GM21423 (cell line): ENCODE measurements around the gene ZDHHC16.
"Not testable (repeated sequence)": the region's sequence is repeated elsewhere in the genome, so short reads cannot be mapped to it uniquely, and the experiment has no call there.

ENCODE experiments used
- ATAC-seq: cut with Tn5 transposase; IDR thresholded peaks from one replicate; pipeline ENCODE4 v1.9.1; 2021; ENCODE audit warnings: mild to moderate bottlenecking, moderate library complexity; ENCODE audit not compliant: unreplicated experiment

The ZDHHC16 gene

DNA sequence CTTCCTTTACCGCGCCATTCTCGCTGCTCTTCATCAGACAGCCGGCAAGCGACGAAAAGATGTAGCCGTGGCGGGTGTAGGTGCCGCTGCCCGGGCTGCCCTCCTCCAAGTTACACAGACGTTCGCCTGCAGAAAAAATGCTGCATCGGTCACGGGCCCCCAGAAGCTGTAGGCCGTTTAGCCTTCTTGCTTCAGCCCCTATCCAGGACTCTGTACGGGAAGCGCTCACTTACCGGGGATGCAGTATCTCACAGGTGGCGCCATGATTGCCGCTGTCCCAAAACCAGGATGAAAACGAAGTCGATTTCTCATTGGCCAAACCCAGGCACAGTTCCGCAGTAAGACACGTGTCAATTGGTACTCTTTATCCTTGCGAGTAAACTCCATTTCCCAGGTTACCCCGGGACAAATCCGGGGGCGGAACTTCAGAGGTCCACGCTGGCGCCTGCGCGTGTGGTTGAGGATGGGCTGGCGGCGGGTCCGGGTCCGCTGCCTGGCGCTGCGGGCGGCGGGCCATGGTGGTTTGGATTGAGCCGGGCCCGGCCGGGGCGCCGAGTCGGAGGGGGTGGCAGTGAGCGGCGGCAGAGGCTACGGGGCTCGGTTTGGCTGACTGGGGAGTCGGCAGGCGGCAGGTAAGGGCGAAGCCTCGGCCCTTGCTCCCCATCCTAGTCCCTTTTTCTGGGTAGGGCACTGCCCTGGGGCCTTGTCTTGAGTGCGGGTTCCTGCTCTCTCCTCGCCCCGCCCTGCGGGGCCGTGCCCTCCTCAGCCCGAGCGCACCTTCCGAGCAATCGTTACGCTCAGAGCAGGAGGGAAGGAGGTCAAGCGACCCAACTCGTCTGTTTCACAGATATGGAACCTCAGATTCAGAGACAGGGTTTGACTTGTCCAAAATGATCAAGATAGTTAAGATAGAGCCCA is at the start of gene ZDHHC16, which contains the start of gene EXOSC1:
ZDHHC16 (plus strand) TSS at position 454 of the 918 bp plus-strand sequence. CDS start 5,501 bp downstream, outside the sequence.
EXOSC1 (minus strand) TSS at position 285 of the 918 bp plus-strand sequence; CDS start at position 264, 21 bp downstream.
- peak; percentile 95 for ATAC-seq

DNA sequence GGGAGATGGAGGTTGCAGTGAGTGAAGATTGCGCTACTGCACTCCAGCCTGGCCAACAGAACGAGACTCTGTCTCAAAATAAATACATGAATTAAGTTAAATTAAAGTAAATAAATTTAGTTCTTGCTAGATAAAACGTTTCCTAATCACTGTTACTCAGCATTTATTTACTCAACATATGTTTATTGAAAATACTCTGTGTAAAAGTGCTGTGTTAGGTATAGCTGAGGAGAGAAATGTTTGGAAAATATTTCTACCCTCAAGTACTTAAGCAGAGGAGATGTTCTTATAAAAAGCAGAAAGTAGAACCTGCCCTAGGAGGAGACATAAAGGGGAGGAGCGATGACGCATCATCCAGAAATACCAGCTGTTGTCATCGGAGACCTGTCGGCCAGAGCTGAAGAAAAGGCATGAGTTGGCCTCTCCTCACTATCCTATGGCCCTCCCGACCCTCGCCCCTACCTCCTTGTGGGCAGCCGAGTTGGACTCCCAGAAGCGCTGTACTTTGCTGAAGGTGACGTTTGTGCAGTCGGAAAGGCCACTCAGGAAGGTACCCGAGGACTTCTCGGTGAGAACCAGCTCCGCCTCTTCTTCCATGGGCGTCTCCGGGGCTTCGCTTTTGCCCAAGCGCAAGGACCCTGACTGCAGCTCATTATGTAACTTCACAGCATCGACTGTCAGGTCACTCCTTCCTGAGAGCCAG is 46.0 kb upstream of the ZDHHC16 start:
- no peak for ATAC-seq

DNA sequence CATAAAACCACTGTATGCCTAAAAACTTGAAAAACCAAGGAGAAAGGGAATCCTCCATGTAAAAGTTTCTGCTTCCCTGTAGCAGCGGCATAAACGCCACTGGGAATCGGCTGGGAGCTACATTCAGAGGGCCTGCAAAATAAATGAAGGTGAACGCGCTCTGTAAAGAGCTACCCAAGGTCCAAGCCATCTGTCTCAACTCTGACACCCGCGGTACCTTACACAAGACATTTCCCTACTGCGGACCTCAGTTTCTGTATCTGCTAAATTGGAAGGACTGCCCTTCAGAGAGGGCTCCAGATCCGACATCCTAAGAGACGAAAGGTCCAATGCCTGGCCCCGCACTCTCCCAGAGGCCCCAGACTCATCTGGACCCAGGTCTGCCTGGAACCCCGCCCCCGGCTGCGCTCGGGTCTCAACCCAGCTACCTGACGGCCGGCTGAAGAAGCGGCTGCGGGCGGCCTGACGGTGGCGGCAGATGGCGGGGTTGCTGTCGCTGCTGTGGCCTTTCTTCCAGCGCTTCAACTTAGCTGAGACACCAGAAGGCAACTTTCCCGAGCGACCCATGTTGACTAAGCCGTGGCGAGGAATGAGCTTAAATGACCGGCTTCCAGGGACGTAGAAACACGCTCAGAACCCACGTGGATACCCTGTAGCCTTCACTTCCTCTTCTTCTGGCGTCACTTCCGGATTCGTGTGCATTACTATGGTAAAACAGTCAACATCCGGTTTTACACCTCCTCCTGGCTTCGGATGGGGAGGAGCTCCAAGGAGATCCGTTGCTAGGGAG is 45.1 kb upstream of the ZDHHC16 start, which contains the start of gene RRP12:
RRP12 (minus strand) TSS at position 676 of the 790 bp plus-strand sequence; CDS start at position 567, 109 bp downstream.
- peak; percentile 98 for ATAC-seq

DNA sequence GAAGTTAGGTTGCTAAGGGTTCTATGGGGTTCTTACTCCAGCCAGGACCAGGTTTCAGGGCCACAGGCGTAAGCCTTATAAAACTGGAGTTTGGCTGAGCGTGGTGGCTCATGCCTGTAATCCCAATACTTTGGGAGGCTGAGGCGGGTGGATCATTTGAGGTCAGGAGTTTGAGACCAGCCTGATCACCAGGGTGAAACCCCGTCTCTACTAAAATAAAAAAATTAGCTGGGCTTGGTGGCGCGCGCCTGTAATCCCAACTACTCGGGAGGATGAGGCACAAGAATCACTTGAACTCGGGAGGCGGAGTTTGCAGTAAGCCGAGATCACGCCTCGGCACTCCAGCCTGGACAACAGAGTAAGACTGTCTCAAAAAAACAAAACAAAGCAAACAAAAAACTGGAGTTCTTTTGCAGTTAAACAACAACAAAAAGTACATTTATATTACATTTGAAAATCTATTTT is 44.5 kb upstream of the ZDHHC16 start:
- no peak for ATAC-seq

DNA sequence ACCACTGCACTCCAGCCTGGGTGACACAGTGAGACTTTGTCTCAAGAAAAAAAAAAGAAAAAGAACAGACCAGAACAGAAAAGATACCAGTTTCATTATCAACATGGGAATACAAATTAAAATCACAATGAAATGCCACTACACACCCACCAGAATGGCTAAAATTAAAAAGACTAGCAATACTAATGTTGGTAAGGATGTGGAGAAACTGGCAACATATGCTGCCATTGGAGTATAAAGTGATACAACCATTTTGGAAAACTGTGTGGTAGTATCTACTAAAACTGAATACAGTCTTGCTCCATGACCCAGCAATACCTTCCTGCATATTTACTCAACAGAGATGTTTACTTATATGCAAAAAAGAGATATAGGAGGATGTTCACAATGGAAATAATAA is 41.9 kb upstream of the ZDHHC16 start:
- no peak for ATAC-seq

DNA sequence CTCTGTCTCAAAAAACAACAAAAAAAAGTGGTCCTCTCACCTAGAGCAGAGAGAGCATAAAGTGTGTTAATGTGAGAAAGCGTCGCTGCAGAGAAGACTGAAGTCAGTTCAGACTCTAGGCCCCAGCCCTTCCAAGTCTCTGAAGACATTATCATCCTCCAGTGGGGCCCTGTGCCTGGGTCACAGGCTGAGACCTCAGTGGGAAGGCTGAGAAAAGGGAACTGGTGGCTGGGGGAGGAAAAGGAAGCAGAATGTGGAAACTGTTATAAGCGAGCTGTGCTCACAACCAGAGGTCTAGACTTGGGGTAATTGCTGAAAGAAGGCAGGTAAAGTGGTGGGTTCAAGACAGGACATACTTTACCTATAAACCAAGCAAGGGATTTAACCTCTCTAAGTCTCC is 39.9 kb upstream of the ZDHHC16 start:
- ATAC-seq: no peak

DNA sequence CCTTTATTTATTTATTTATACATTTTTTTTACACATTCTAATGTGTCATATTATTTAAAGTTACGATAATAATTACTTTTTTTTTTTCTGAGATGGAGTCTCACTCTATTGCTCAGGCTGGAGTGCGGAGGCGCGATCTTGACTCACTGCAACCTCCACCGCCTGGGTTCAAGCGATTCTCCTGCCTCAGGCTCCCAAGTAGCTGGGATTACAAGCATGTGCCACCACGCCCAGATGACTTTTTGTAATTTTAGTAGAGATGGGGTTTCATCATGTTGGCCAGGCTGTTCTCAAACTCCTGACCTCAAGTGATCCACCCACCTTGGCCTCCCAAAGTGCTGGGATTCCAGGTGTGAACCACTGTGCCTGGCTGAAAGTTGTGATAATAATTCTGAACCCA is 39.5 kb upstream of the ZDHHC16 start:
- not testable (repeated sequence) for ATAC-seq

DNA sequence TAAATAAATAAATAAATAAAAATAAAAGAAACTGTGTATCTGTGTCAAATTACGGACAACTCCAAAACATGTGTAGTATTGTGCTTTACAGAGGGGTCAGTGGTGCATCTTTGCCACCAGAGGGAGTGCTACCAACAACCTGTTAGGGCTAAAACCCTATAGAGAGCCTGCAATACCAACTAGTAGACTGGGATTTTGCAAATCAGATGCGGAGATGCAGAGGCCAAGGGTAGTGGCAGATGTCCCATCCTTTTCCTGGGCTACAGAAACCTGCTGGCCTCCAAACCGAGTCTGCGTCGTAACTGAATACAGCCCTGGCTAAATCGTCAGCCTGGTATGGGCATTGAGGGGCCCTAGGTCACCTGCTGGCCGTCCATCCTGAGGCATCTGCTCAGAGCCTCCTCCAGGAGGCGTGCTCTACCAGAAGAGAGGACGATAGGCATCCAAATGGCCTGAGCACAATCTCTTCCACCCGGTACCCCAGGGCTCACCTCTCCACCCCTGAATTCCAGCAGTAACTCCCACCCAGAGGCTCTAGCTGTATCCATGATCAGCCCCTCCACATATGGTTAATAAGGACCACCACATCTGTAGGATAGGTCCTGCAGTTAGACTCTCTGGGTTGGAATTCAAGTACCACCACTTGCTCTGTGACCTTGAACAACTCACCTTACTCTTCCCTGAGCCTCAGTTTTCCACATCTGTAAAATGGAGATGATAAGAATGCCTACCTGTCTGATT is 38.6 kb upstream of the ZDHHC16 start:
- peak; percentile 82 for ATAC-seq

DNA sequence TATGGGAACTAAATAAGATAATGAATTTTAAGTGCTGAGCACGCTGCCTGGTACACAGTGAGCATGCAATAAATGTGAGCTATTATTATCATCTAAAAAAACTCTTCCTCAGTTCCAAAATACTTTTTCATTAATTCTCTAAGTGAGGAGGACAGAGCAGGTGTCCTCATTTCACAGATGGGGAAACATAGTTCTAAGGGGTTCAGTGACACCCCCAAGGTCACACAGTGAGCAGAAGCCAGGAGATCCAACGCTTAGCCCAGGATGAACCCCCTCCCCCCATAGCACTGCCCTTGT is 38.1 kb upstream of the ZDHHC16 start:
- ATAC-seq: no peak

DNA sequence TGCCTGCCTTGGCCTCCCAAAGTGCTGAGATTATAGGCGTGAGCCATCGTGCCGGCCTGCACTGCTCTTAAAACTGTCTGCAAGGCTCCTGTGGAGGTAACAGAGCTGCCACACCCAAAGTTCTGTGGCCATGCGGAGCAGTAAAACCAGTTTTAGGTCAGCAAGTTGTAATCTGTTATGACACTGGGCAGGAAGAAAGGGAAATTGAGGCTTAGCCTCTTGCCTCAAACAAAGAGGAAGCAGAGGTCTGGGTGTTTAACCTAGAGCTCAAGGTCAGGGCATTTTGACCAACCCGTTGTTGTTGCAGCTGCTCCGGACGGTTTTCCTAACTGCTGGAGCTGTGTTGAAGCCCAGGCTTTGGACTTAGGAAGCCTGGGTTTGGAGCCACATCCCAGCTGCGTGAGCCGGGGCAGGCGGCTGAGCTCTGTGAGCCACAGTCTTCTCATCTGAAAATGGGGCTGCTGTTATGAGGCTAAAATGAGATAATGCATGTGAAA is 37.4 kb upstream of the ZDHHC16 start:
- ATAC-seq: no peak

DNA sequence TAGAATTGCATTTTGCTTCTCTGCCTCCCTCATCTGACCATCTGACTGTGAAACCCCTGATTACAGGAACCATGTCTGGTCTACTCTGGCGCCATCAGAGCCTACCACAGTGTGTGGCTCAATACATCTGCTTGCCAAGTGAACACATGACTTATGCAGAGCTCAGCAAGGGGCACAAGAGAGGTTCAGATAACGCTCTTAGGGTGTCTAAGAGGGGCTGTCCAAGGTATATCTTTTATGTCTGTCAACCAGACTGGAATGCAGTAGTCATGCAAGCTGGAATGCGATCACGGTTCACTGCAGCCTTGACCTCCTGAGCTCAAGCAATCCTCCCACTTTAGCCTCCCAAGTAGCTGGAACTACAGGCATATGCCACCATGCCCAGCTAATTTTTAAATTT is 34.6 kb upstream of the ZDHHC16 start:
- ATAC-seq: no peak

DNA sequence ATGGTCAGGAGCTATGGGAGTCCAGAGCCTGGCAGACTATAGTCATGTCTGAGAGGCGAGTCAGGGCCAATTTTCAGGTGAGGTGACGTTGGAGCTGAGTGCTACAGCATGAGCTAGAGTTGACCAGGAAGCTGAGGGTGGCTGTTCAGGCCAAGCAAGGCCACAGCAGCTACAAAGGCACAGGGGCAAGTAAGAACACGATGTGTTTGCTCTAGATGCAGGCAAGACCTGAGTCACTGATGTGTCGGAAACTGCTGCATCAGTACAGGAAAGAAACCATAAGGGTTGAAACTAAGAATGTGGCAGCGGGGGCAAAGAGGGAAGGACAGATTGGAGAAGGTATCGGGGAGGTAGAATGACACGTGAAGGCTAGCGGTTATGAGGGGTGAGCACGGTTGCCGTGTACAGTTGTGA is 33.1 kb upstream of the ZDHHC16 start:
- no peak for ATAC-seq

DNA sequence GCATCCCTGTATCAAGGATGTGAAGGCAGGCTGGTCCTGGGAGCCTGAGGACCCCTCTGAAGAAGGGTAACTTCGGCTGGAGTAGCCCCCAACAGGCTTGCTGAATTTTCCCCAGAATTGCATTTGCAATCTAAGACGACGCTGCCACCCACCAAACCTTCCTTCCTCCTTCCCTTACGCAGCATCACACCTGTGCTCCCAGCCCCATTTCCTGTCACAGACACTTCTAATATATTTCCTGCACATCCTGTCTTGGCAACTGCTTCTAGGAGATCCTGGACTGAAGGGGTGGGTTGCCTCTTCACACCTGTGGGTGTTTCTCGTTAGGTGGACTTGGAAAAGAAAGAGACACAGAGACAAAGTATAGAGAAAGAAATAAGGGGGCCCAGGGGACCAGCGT is 29.4 kb upstream of the ZDHHC16 start:
- ATAC-seq: no peak

DNA sequence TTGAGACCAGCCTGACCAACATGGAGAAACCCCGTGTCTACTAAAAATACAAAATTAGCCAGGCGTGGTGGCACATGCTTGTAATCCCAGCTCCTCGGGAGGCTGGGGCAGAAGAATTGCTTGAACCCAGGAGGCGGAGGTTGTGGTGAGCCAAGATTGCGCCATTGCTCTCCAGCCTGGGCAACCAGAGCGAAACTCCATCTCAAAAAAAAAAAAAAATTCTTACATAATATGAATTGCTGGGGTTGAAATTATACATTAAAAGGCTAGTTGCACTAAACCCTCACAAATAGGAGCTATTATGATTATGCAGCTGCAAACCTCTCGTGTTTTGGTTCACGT is 22.2 kb upstream of the ZDHHC16 start:
- not testable (repeated sequence) for ATAC-seq

DNA sequence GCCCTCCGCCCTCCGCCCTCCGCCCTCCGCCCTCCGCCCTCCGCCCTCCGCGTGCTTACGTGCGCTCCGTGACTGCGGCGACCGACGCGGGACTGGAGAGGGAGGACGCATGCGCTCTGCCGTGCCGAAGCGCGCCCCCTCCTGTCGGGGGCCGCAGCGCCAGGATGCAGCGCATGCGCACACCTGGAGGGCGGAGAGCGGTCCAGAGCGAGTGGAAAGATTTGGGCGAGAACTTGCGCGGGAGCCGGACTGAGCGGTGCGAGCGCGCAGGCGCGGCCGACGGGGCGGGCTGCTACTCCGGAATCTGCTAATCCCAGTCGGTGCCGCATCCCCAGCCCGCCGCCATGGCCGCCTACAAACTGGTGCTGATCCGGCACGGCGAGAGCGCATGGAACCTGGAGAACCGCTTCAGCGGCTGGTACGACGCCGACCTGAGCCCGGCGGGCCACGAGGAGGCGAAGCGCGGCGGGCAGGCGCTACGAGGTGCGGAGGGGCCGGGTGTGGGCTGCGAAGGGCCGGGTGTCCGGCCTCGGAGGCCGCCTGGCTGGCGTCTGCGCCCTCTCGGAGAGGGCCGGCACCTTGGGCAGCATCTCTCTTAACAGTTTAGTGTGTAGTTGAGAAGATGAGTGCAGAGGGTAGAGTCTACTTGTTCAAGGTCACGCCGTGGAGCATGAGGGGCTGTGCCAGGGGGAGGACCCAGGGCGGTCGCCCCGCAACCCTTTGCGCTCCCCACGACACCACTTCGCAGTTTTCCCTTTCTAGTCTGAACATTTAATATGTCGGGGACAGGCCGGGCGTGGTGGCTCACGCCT is 19.8 kb upstream of the ZDHHC16 start, which contains the start of gene PGAM1:
PGAM1 (plus strand) TSS at position 228 of the 812 bp plus-strand sequence; CDS start at position 345, 117 bp downstream.
- peak; percentile 85 for ATAC-seq

DNA sequence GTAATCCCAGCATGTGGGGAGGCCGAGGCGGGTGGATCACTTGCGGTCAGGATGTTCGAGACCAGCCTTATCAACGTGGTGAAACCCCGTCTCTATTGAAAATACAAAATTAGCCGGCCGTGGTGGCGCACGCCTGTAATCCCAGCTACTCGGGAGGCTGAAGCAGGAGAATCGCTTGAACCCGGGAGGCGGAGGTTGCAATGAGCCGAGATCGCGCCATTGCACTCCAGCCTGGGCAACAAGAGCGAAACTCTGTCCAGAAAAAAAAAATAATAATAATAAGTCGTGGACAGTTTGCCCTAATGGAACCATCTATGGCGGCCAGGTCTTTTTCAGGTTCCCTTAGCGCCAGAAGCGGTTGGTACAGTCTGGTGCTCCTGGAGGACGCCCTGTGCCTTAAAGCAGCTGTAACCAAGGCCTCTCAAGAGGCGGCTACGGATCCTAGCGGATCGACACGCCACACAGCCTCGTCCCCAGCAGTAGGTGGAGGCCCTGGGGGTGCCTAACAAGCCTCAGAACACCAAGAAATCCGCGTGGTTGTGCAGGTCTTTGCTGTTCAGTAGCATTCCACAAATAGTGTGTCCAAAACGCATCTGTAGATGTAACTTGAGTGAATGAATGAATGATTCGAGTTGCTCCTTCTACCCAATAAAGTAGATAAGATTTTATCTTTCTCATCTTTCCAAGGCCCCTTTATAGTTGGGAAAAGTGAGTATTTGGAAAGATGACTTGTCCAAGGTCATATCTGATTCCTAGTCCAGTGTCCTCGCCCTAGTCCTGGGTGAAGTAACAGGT is 19.0 kb upstream of the ZDHHC16 start:
- ATAC-seq: no peak

DNA sequence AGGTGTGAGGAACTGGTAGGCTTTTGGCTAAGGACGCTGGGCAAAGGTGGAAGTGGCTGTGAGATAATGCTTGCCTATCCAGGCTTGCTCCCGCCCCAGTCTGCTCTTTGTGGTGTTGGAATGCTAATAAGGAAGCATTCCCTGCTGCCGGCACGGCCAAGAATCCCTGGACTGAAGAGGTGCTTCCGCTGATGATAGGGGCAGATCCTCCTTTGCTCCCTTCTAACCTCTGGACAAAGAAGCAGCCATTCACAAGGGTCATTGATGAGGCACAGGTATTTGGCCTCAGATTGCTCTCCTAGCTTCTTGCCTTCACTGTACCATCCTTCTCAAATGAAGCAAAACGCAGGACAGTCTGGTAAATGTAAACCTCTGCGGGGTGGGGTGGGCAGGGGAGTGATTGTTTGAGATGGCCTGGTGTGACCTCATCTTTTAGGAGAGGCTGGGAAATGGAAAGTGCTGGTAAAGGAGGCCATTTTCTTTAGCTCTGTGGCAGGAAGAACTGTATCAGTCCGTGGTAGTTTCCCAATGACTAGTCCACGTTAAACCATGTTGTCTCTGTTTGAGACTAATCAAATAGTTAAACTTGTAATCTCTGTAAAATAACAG is 18.3 kb upstream of the ZDHHC16 start:
- ATAC-seq: no peak

DNA sequence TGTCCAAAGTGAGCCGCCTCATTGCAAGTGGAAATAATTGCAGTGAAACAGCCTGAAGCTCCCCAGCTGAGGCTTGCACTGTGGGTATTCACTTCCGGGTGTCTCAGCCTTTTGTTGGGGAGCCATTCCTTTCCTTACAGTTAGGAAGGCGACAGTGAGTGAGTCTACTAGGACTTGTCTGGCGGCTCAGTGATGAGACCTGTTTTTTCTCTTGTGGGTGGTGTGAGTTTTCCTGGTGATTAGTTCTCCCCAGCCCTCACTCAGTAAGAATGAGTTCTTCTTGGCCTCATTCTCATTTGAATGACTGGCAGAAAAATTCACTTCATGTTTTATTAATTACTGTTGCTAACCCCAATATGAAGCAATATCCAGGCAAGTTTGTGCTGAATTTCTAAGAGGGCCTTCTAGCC is 17.4 kb upstream of the ZDHHC16 start:
- ATAC-seq: no peak
